Astrocyte (in vitro differentiated cells and primary cell): ENCODE results near the gene PGBD2. TPM values are rescaled to one million over a fixed set of nuclear protein-coding genes. Genes with fewer than 3 reads are reported as not detected.
"Not testable (repeated sequence)": the region's sequence is repeated elsewhere in the genome, so short reads cannot be mapped to it uniquely, and the experiment has no call there.

ENCODE experiments used
- DNase-seq: peaks from one replicate; pipeline ENCODE4 v3.0.0-alpha.2; 2010; ENCODE audit warnings: low read depth
- FAIRE-seq: peaks from 2 replicates; lab custom pipeline; 2011; peaks lifted over from hg19 to GRCh38; lab: Jason Lieb, UNC
- H2AFZ ChIP-seq: 2 replicates; pipeline ENCODE4 v1.6.0; 2012; ENCODE audit warnings: low read depth, low read length, inconsistent platforms
- H3K27ac ChIP-seq: 2 replicates; pipeline ENCODE4 v1.5.1; 2011; ENCODE audit warnings: low read depth, low read length, inconsistent platforms
- H3K27me3 ChIP-seq: 2 replicates; pipeline ENCODE4 v1.6.0; 2011; ENCODE audit warnings: low read length, inconsistent platforms; ENCODE audit not compliant: insufficient read depth
- H3K36me3 ChIP-seq: 2 replicates; pipeline ENCODE4 v1.5.1; 2011; ENCODE audit warnings: low read length, inconsistent platforms; ENCODE audit not compliant: insufficient read depth
- H3K4me1 ChIP-seq: 2 replicates; pipeline ENCODE4 v1.5.1; 2011; ENCODE audit warnings: low read length, inconsistent platforms; ENCODE audit not compliant: insufficient read depth
- H3K4me2 ChIP-seq: 2 replicates; pipeline ENCODE4 v1.6.0; 2012; ENCODE audit warnings: low read length, inconsistent platforms
- H3K4me3 ChIP-seq: 2 replicates; pipeline ENCODE4 v1.5.1; 2011; ENCODE audit warnings: low read depth, mild to moderate bottlenecking, low read length, inconsistent platforms; ENCODE audit not compliant: insufficient read depth
- H3K79me2 ChIP-seq: 2 replicates; pipeline ENCODE4 v1.6.0; 2012; ENCODE audit warnings: mild to moderate bottlenecking, low read length, inconsistent platforms; ENCODE audit not compliant: insufficient read depth
- H3K9ac ChIP-seq: 2 replicates; pipeline ENCODE4 v1.6.0; 2012; ENCODE audit warnings: mild to moderate bottlenecking, low read length, inconsistent platforms
- H3K9me3 ChIP-seq: 2 replicates; pipeline ENCODE4 v1.5.1; 2012; ENCODE audit warnings: low read depth, mild to moderate bottlenecking, low read length, inconsistent platforms; ENCODE audit not compliant: insufficient read depth
- H4K20me1 ChIP-seq: 2 replicates; pipeline ENCODE4 v1.6.0; 2012; ENCODE audit warnings: low read length, inconsistent platforms; ENCODE audit not compliant: insufficient read depth
- H3K27ac Mint-ChIP-seq: one replicate; pipeline ENCODE4 v1.8.0; 2021; ENCODE audit warnings: mild to moderate bottlenecking, mixed read lengths; ENCODE audit not compliant: unreplicated experiment
- H3K27me3 Mint-ChIP-seq: one replicate; pipeline ENCODE4 v1.8.0; 2021; ENCODE audit warnings: low read depth, mixed read lengths; ENCODE audit not compliant: unreplicated experiment
- H3K36me3 Mint-ChIP-seq: one replicate; pipeline ENCODE4 v1.8.0; 2021; ENCODE audit warnings: low read depth, mixed read lengths; ENCODE audit not compliant: unreplicated experiment
- H3K4me1 Mint-ChIP-seq: one replicate; pipeline ENCODE4 v1.8.0; 2021; ENCODE audit warnings: low read depth, mixed read lengths; ENCODE audit not compliant: unreplicated experiment
- H3K4me3 Mint-ChIP-seq: one replicate; pipeline ENCODE4 v1.8.0; 2021; ENCODE audit warnings: mild to moderate bottlenecking, moderate library complexity, mixed read lengths; ENCODE audit not compliant: unreplicated experiment
- H3K9me3 Mint-ChIP-seq: one replicate; pipeline ENCODE4 v1.8.0; 2021; ENCODE audit warnings: mild to moderate bottlenecking, mixed read lengths; ENCODE audit not compliant: unreplicated experiment
- CTCF ChIP-seq: IDR thresholded peaks from 2 replicates; pipeline ENCODE4 v1.5.1; 2011; ENCODE audit warnings: low read depth, mild to moderate bottlenecking, inconsistent platforms, low read length, moderate library complexity; ENCODE audit not compliant: insufficient read depth
- EZH2 ChIP-seq: IDR thresholded peaks from 2 replicates; pipeline ENCODE4 v1.6.1; 2012; ENCODE audit warnings: mild to moderate bottlenecking, low read length, inconsistent platforms; ENCODE audit not compliant: insufficient read depth
- total RNA-seq: library from RNA; stranded (reverse); gene quantifications from 2 replicates; pipeline ENCODE4 v1.2.1, GENCODE V29; 2021

PGBD2 gene
- total RNA-seq, 1 donor from 2014 or later = 6.2 TPM

GRCh38 chr1:248884632-248885295 is 21.3 kb upstream of the PGBD2 start:
- no peak for FAIRE-seq
- Histone ChIP-seq H3K4me2 (no peak overlapping the region), H3K4me3 (no peak overlapping the region), H3K36me3 (no peaks in the 10 kb centered on the region), H3K27ac (no peak overlapping the region), H3K4me1 (no peaks in the 10 kb centered on the region), H2AFZ (no peak overlapping the region), H3K79me2 (no peaks in the 10 kb centered on the region), H3K9ac (no peak overlapping the region), H3K9me3 (no peaks in the 10 kb centered on the region), H4K20me1 (no peaks in the 10 kb centered on the region), H3K27me3 (no peaks in the 10 kb centered on the region)
- Mint-ChIP-seq H3K27ac (no peak overlapping the region), H3K27me3 (no peaks in the 10 kb centered on the region), H3K4me3 (no peak overlapping the region), H3K4me1 (no peaks in the 10 kb centered on the region), H3K36me3 (no peaks in the 10 kb centered on the region), H3K9me3 (no peaks in the 10 kb centered on the region)
- peak; percentile 73 for DNase-seq
- TF ChIP-seq CTCF (no peak), EZH2 (no peak)

- TF ChIP-seq EZH2 = no peak
- no peak for TF ChIP-seq CTCF
- no peak overlapping the region for H3K27ac Mint-ChIP-seq
- H3K27ac ChIP-seq = no peak overlapping the region
- no peak for FAIRE-seq
- no peak overlapping the region for H3K9ac ChIP-seq
- H2AFZ ChIP-seq = no peak overlapping the region
- H3K9me3 Mint-ChIP-seq = no peaks in the 10 kb centered on the region
- DNase-seq = no peak
- no peaks in the 10 kb centered on the region for H3K4me1 ChIP-seq
- no peaks in the 10 kb centered on the region for H3K36me3 ChIP-seq
- no peak overlapping the region for H3K4me3 Mint-ChIP-seq
- H3K27me3 Mint-ChIP-seq = no peaks in the 10 kb centered on the region
- no peaks in the 10 kb centered on the region for H3K36me3 Mint-ChIP-seq
- no peaks in the 10 kb centered on the region for H3K27me3 ChIP-seq
- H4K20me1 ChIP-seq = no peaks in the 10 kb centered on the region
- H3K79me2 ChIP-seq = no peaks in the 10 kb centered on the region
- H3K4me1 Mint-ChIP-seq = no peaks in the 10 kb centered on the region
- H3K4me2 ChIP-seq = no peak overlapping the region
- H3K9me3 ChIP-seq = no peaks in the 10 kb centered on the region
- H3K4me3 ChIP-seq = no peak overlapping the region
These were observed 20.4 kb upstream of the PGBD2 start for GRCh38 chr1:248885646-248886045.

- H3K4me2 ChIP-seq = no peak overlapping the region
- no peak overlapping the region for H3K4me3 Mint-ChIP-seq
- H3K27ac Mint-ChIP-seq = no peak overlapping the region
- no peaks in the 10 kb centered on the region for H3K9me3 ChIP-seq
- H2AFZ ChIP-seq = no peak overlapping the region
- no peaks in the 10 kb centered on the region for H3K27me3 ChIP-seq
- H3K4me3 ChIP-seq = no peak overlapping the region
- TF ChIP-seq EZH2 = no peak
- no peak for TF ChIP-seq CTCF
- no peaks in the 10 kb centered on the region for H3K27me3 Mint-ChIP-seq
- H3K4me1 ChIP-seq = no peaks in the 10 kb centered on the region
- no peaks in the 10 kb centered on the region for H3K36me3 ChIP-seq
- no peaks in the 10 kb centered on the region for H4K20me1 ChIP-seq
- no peaks in the 10 kb centered on the region for H3K79me2 ChIP-seq
- no peaks in the 10 kb centered on the region for H3K4me1 Mint-ChIP-seq
- DNase-seq (peak; percentile 60), FAIRE-seq (no peak)
- no peak overlapping the region for H3K27ac ChIP-seq
- no peaks in the 10 kb centered on the region for H3K9me3 Mint-ChIP-seq
- no peaks in the 10 kb centered on the region for H3K36me3 Mint-ChIP-seq
- H3K9ac ChIP-seq = no peak overlapping the region
These were observed 19.7 kb upstream of the PGBD2 start for GRCh38 chr1:248886237-248886895.

- not testable (repeated sequence) for H4K20me1 ChIP-seq, H3K9me3 Mint-ChIP-seq, H3K27me3 ChIP-seq, H3K36me3 ChIP-seq, H3K4me3 ChIP-seq, DNase-seq, H3K36me3 Mint-ChIP-seq, H3K4me1 Mint-ChIP-seq, FAIRE-seq, H3K9ac ChIP-seq, H3K27ac ChIP-seq, H3K4me2 ChIP-seq, H3K27ac Mint-ChIP-seq, H2AFZ ChIP-seq, H3K79me2 ChIP-seq, H3K27me3 Mint-ChIP-seq, H3K4me1 ChIP-seq, H3K4me3 Mint-ChIP-seq, H3K9me3 ChIP-seq
These were observed 16.2 kb upstream of the PGBD2 start for GRCh38 chr1:248889914-248890243.
